ENCODE measurements around the gene ZNF445.

ZNF445 gene

GRCh38 chr3:44411031-44411645 lies 66.3 kb downstream of the ZNF445 start:
- Histone ChIP-seq H3K9ac (no peak overlapping the region), H3K36me3 (ENCODE audit: insufficient read depth) (no peaks in the 10 kb centered on the region), H3K4me2 (no peak overlapping the region), H3K4me1 (ENCODE audit: low read depth, poor library complexity, severe bottlenecking) (no peaks in the 10 kb centered on the region), H4K20me1 (ENCODE audit: insufficient read depth) (no peaks in the 10 kb centered on the region), H3K79me2 (ENCODE audit: insufficient read depth, low read depth) (no peaks in the 10 kb centered on the region), H3K27me3 (ENCODE audit: insufficient read depth, low read depth) (no peaks in the 10 kb centered on the region), H2AFZ (ENCODE audit: low read depth) (no peak overlapping the region), H3K4me3 (IDR thresholded peaks at IDR 0.05; ENCODE audit: insufficient read depth, low read depth, low read length) (no peak overlapping the region), H3K27ac (no peak overlapping the region)
- TF ChIP-seq, protein P1, sequence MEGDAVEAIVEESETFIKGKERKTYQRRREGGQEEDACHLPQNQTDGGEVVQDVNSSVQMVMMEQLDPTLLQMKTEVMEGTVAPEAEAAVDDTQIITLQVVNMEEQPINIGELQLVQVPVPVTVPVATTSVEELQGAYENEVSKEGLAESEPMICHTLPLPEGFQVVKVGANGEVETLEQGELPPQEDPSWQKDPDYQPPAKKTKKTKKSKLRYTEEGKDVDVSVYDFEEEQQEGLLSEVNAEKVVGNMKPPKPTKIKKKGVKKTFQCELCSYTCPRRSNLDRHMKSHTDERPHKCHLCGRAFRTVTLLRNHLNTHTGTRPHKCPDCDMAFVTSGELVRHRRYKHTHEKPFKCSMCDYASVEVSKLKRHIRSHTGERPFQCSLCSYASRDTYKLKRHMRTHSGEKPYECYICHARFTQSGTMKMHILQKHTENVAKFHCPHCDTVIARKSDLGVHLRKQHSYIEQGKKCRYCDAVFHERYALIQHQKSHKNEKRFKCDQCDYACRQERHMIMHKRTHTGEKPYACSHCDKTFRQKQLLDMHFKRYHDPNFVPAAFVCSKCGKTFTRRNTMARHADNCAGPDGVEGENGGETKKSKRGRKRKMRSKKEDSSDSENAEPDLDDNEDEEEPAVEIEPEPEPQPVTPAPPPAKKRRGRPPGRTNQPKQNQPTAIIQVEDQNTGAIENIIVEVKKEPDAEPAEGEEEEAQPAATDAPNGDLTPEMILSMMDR (conservative IDR thresholded peaks at IDR 0.05; ENCODE audit: low read depth, low read length): no peak

- Histone ChIP-seq H3K4me3 (IDR thresholded peaks at IDR 0.05; ENCODE audit: insufficient read depth, low read depth, low read length) (no peak overlapping the region), H2AFZ (ENCODE audit: low read depth) (no peak overlapping the region), H4K20me1 (ENCODE audit: insufficient read depth) (no peaks in the 10 kb centered on the region), H3K36me3 (ENCODE audit: insufficient read depth) (no peaks in the 10 kb centered on the region), H3K79me2 (ENCODE audit: insufficient read depth, low read depth) (no peaks in the 10 kb centered on the region), H3K4me2 (no peak overlapping the region), H3K27me3 (ENCODE audit: insufficient read depth, low read depth) (no peaks in the 10 kb centered on the region), H3K4me1 (ENCODE audit: low read depth, poor library complexity, severe bottlenecking) (no peaks in the 10 kb centered on the region), H3K9ac (no peak overlapping the region), H3K27ac (no peak overlapping the region)
- TF ChIP-seq, protein P1 (conservative IDR thresholded peaks at IDR 0.05; ENCODE audit: low read depth, low read length): no peak
These were observed 67.6 kb downstream of the ZNF445 start for GRCh38 chr3:44409640-44410410.

GRCh38 chr3:44402548-44402947 lies 74.9 kb downstream of the ZNF445 start:
- Histone ChIP-seq H3K4me2 (no peak overlapping the region), H3K9ac (no peak overlapping the region), H2AFZ (ENCODE audit: low read depth) (no peak overlapping the region), H4K20me1 (ENCODE audit: insufficient read depth) (no peaks in the 10 kb centered on the region), H3K79me2 (ENCODE audit: insufficient read depth, low read depth) (no peaks in the 10 kb centered on the region), H3K36me3 (ENCODE audit: insufficient read depth) (no peaks in the 10 kb centered on the region), H3K27ac (no peak overlapping the region), H3K4me3 (IDR thresholded peaks at IDR 0.05; ENCODE audit: insufficient read depth, low read depth, low read length) (no peak overlapping the region), H3K27me3 (ENCODE audit: insufficient read depth, low read depth) (no peaks in the 10 kb centered on the region), H3K4me1 (ENCODE audit: low read depth, poor library complexity, severe bottlenecking) (no peaks in the 10 kb centered on the region)
- TF ChIP-seq, protein P1 (conservative IDR thresholded peaks at IDR 0.05; ENCODE audit: low read depth, low read length): no peak

DNA sequence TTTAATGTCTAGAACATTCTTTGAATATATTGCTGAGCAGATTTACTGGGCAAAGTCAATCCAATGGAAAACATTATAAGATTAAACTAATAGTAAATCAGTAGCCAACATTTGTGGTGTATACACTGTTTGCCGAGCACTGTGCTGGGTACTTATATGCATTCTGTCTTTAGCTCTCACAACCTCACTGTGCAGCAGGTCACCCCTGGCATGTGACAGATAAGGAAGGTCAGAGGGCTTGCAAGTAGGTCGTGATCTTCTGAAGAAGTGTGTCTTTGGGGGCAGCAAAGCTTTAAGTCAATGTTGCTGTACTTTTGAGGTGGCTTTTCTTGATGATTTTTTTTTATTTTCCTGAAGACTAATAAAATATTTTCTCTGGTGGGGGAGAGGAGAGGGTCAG lies 76.7 kb downstream of the ZNF445 start:
- TF ChIP-seq, protein P1 (conservative IDR thresholded peaks at IDR 0.05; ENCODE audit: low read depth, low read length): no peak
- Histone ChIP-seq H2AFZ (ENCODE audit: low read depth) (no peak overlapping the region), H3K9ac (no peak overlapping the region)

More for the DNA sequence above, 76.7 kb downstream of the ZNF445 start:
- Histone ChIP-seq H3K4me3 (IDR thresholded peaks at IDR 0.05; ENCODE audit: insufficient read depth, low read depth, low read length) (no peak overlapping the region), H3K27ac (no peak overlapping the region), H3K36me3 (ENCODE audit: insufficient read depth) (no peaks in the 10 kb centered on the region), H3K4me2 (no peak overlapping the region), H3K79me2 (ENCODE audit: insufficient read depth, low read depth) (no peaks in the 10 kb centered on the region), H4K20me1 (ENCODE audit: insufficient read depth) (no peaks in the 10 kb centered on the region), H3K4me1 (ENCODE audit: low read depth, poor library complexity, severe bottlenecking) (no peaks in the 10 kb centered on the region), H3K27me3 (ENCODE audit: insufficient read depth, low read depth) (no peaks in the 10 kb centered on the region)

Data from KMS-11 (cell line).